T-helper 2 cell (primary cell): ENCODE measurements around the gene NOL8.

ENCODE experiments used
- DNase-seq, 5 experiments: peaks; one replicate each; pipeline versions ENCODE4 v3.0.0 to v3.0.0-alpha.2; 2012 to 2022

The NOL8 gene

GRCh38 chr9:92263131-92263530, 62.0 kb downstream of the NOL8 start:
- no peak for DNase-seq

- DNase-seq, result no peak
Measured at GRCh38 chr9:92257327-92257726, 67.8 kb downstream of the NOL8 start.

- no peak for DNase-seq
Measured at GRCh38 chr9:92254381-92255337, 70.5 kb downstream of the NOL8 start.

GRCh38 chr9:92253656-92254055, 71.5 kb downstream of the NOL8 start:
- DNase-seq, result no peak

- DNase-seq, result no peak
Measured at GRCh38 chr9:92247981-92248380, 77.2 kb downstream of the NOL8 start.
